Transverse colon (tissue), 4 donors: ENCODE results near the gene GNG7. TPM values are rescaled to one million over a fixed set of nuclear protein-coding genes. Genes with fewer than 3 reads are reported as not detected.
"Not testable (repeated sequence)": the region's sequence is repeated elsewhere in the genome, so short reads cannot be mapped to it uniquely, and the experiment has no call there.

Experiments used
- DNase-seq: peaks from one replicate; pipeline ENCODE4 v3.0.0-alpha.2; 2019
- H3K27ac ChIP-seq, 4 donors: fragments of 200-600 bp; sonication (generic); 2 replicates each; pipeline ENCODE4 v1.5.1; 2016 to 2018; ENCODE audit warnings: inconsistent platforms in 4 of 4
- H3K27me3 ChIP-seq: fragments of 200-600 bp; sonication (generic); 2 replicates; pipeline ENCODE4 v1.5.1; 2017; ENCODE audit warnings: inconsistent platforms
- H3K36me3 ChIP-seq, 4 donors: fragments of 200-600 bp; sonication (generic); 2 replicates each; pipeline ENCODE4 v1.5.1; 2017 to 2019; ENCODE audit warnings: inconsistent platforms in 4 of 4
- H3K4me1 ChIP-seq, 4 donors: fragments of 200-600 bp; sonication (generic); 2 replicates each; pipeline ENCODE4 v1.5.1; 2017 to 2020; ENCODE audit warnings: inconsistent platforms in 4 of 4
- H3K4me3 ChIP-seq, 4 donors: fragments of 200-600 bp; sonication (generic); 1 replicate in 1 of 4; 2 replicates in 3 of 4; pipeline versions ENCODE4 v1.5.1 to v1.6.1; 2017 to 2019; ENCODE audit warnings: inconsistent platforms in 4 of 4
- H3K9me3 ChIP-seq, 2 donors: fragments of 200-600 bp; sonication (generic); 2 replicates each; pipeline ENCODE4 v1.5.1; 2017 to 2019; ENCODE audit warnings: inconsistent platforms in 2 of 2
- EP300 ChIP-seq: sonication (generic); formaldehyde crosslinking; IDR thresholded peaks from one replicate; pipeline ENCODE4 v1.6.1; 2017; ENCODE audit warnings: antibody characterized with exemption, low read depth
- POLR2A ChIP-seq: fragments of 450-650 bp; IDR thresholded peaks from one replicate; pipeline ENCODE4 v1.6.1; 2016; ENCODE audit warnings: antibody characterized with exemption, mild to moderate bottlenecking, moderate library complexity
- POLR2AphosphoS5 ChIP-seq, 3 donors: sonication (generic); formaldehyde crosslinking; IDR thresholded peaks; one replicate each; pipeline ENCODE4 v1.6.1; 2016; ENCODE audit warnings: antibody characterized with exemption in 3 of 3
- WGBS, 2 donors: methylation state at CpG; one replicate each; pipeline ENCODE4 v1.1.5; 2018; ENCODE audit warnings: low coverage in 1 of 2; 5-methylcytosine and 5-hydroxymethylcytosine counted together
- in situ Hi-C, 4 donors: fragments of 200-750 bp; cut with MboI; loops; one replicate each; pipeline versions ENCODE4 v1.15.0 to v1.15.1; 2017; ENCODE audit warnings: low sequenced_read_pairs in 3 of 4, low pct_ligation_motif_present in 1 of 4, low pct_unique_long_range_greater_than_20kb in 1 of 4
- intact Hi-C: fragments of 100-400 bp; cut with DNase I; formaldehyde crosslinking; loops from one replicate; pipeline ENCODE4 v1.15.1; 2023; ENCODE audit warnings: low total_unique reads
- total RNA-seq, 4 donors: library from RNA; depleted of rRNA; stranded (reverse); fragments of >200 nt; gene quantifications; one replicate each; pipeline ENCODE4 v1.1.0, GENCODE V29; 2016
- TF ChIP-seq, protein P1 (sequence below), 5 experiments: fragments of 200-600 bp in 3 of 5; fragments of 450-650 bp in 2 of 5; sonication (generic) in 3 of 5; IDR thresholded peaks; 1 replicate in 2 of 5; 2 replicates in 3 of 5; pipeline ENCODE4 v1.5.1; 2016 to 2017; ENCODE audit warnings: antibody characterized with exemption in 5 of 5, inconsistent platforms in 3 of 5, mild to moderate bottlenecking in 2 of 5, moderate library complexity in 1 of 5

The GNG7 gene
- total RNA-seq, 4 donors from 2014 or later, result 1.6 to 13.1 (median 4.0) TPM

DNA sequence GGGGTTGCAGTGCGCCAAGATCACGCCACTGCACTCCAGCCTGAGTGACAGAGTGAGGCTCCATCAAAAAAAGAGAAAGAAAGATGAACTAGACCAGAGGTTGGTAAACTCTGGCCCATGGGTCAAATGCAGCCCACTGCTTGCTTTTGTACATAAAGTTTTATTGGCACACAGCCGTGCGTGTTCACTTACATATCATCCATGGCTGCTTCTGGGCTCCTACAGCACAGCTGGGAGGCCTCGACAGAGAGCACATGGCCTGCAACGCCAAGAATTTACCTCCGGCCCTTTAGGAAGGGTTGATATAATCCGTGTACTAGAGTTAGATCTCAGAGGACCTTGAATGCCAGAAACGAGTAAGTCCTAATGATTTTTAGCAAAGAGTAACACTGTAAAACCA lies 46.0 kb downstream of the GNG7 start:
- intact Hi-C loops, result no loop called here
- DNase-seq, result no peak
- WGBS, 2 donors, result 81 to 82% methylated on average over 3 to 9 of the region's 9 CpGs
- Histone ChIP-seq H3K27me3 (no peaks in the 10 kb centered on the region), H3K36me3 (no peaks in the 10 kb centered on the region), H3K9me3 (no peaks in the 10 kb centered on the region), H3K4me1 (no peaks in the 10 kb centered on the region), H3K4me3 (no peak overlapping the region), H3K27ac (no peak overlapping the region)
- in situ Hi-C loops, result loop anchor here in 1 of 4 donors (25.0 kb wide), 1 partner anchor 231 kb away; no protein-coding TSS in a partner anchor
- TF ChIP-seq POLR2A (no peak), EP300 (no peak), POLR2AphosphoS5 (IDR thresholded peaks at IDR 0.05) (no peak)
- TF ChIP-seq, protein P1, sequence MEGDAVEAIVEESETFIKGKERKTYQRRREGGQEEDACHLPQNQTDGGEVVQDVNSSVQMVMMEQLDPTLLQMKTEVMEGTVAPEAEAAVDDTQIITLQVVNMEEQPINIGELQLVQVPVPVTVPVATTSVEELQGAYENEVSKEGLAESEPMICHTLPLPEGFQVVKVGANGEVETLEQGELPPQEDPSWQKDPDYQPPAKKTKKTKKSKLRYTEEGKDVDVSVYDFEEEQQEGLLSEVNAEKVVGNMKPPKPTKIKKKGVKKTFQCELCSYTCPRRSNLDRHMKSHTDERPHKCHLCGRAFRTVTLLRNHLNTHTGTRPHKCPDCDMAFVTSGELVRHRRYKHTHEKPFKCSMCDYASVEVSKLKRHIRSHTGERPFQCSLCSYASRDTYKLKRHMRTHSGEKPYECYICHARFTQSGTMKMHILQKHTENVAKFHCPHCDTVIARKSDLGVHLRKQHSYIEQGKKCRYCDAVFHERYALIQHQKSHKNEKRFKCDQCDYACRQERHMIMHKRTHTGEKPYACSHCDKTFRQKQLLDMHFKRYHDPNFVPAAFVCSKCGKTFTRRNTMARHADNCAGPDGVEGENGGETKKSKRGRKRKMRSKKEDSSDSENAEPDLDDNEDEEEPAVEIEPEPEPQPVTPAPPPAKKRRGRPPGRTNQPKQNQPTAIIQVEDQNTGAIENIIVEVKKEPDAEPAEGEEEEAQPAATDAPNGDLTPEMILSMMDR (IDR thresholded peaks at IDR 0.05), result no peak

DNA sequence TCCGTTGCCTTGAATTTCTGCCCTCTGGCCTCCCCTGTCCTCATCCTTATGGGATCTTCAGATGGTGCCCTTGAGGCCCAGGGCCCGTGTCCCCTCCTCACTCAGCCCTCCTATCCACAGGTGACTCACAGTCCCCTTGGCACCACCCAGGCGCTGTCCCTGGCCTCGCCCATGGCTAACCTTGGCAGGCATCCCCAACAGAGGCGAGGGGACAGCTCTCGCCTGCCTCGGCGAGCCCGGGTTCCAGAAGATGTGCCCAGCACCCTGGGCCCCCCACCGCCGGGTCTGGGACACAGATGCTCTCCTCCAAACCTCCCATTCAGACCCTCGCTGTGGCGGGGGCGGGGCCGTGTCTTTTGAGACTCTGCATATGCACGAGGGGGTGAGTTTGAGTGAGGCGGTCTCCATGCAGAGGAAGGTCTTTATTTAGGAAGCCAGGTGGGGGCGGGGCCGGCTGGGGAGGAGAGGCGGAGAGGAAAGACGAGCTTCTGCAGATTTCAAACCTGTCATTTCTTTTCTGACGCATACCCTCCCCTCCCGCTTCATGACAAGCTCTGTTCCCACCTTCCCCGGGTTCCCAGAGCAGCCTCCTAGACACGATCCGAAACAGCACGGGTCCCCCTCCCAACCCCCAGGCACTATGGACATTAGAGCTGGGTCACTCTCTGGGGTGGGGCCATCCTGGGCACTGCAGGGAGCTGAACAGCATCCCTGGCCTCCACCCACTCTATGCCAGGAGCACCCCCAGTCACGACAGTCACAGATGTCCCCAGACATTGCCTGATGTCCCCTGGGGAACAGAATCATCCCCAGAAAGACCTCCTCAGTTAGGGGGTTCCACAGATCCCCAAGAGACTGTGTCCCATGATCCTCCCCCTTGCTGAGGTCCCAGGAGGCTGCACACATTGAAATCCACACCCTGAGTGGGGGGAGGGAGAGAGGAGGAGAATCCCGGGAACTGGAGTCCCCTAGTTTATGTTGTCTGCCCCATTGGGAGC lies 48.5 kb downstream of the GNG7 start:
- Histone ChIP-seq H3K9me3 (no peaks in the 10 kb centered on the region), H3K4me1 (no peaks in the 10 kb centered on the region), H3K36me3 (no peaks in the 10 kb centered on the region), H3K27ac (no peak overlapping the region), H3K4me3 (no peak overlapping the region), H3K27me3 (no peaks in the 10 kb centered on the region)
- intact Hi-C loops (no loop called here), in situ Hi-C loops (loop anchor here in 2 of 4 donors (5.0 to 25.0 kb wide), 2 partner anchors 213 to 233 kb away; partner anchors contain the start of gene ZNF556 (in 1 of the 2))
- TF ChIP-seq POLR2AphosphoS5 (IDR thresholded peaks at IDR 0.05), result no peak
- TF ChIP-seq, protein P1 (IDR thresholded peaks at IDR 0.05), result no peak
- no peak for TF ChIP-seq POLR2A
- WGBS, 2 donors, result 55% methylated on average over 26 of the region's 29 CpGs; no CpG with 5 or more reads in 1 of the 2 donors
- DNase-seq, result no peak

DNA sequence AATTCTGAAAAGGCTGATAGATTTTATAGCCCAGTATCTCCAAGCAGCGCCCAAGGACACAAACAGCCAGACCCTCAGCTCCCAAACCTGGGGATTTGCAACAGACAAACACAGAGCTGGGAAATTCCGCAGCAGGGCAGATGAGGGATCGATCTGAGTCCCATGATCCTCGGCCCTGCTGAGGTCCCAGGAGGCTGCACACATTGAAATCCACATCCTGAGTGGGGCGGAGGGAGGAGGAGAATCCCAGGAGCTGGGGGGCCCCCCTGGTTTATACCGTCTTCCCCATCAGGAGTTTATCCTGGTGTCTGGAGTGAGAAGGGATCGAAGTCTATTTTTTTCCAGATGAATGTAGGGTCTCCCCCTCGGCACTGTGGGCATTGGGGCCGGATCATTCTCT lies 49.3 kb downstream of the GNG7 start:
- DNase-seq, result no peak
- intact Hi-C loops (no loop called here), in situ Hi-C loops (loop anchor here in 2 of 4 donors (5.0 to 25.0 kb wide), 2 partner anchors 214 to 234 kb away; partner anchors contain the start of gene ZNF556 (in 1 of the 2))
- H3K4me1 ChIP-seq, result no peaks in the 10 kb centered on the region
- H3K27me3 ChIP-seq, result no peaks in the 10 kb centered on the region
- TF ChIP-seq, protein P1 (IDR thresholded peaks at IDR 0.05), result no peak
- TF ChIP-seq POLR2A (no peak), EP300 (no peak), POLR2AphosphoS5 (IDR thresholded peaks at IDR 0.05) (no peak)
- H3K36me3 ChIP-seq, result no peaks in the 10 kb centered on the region
- H3K9me3 ChIP-seq, result no peaks in the 10 kb centered on the region
- H3K4me3 ChIP-seq, result no peak overlapping the region
- H3K27ac ChIP-seq, result no peak overlapping the region
- 80 to 100% methylated on average over 2 to 9 of the region's 9 CpGs for WGBS, 2 donors

DNA sequence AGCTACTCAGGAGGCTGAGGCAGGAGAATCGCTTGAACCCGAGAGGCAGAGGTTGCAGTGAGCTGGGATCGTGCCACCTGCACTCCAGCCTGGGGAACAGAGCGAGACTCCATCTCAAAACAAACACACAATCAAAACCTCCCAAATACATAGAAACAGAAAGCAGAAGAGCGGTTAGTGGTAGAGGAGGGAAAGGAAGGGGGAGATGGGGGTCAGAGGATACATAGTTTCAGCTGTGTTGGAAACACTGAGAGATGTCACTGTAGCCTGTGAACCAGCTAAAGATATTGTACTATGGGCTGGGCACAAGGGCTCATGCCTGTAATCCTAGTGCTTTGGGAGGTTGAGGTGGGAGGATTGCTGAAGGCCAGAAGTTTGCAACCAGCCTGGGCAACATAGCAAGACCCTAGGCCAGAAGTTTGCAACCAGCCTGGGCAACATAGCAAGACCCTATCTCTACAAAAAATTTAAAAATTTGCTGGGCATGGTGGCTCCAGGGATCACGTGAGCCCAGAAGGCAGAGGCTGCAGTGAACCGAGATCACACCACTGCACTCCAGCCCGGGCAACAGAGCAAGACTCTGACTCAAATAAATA lies 49.9 kb downstream of the GNG7 start:
- no peak overlapping the region for H3K4me3 ChIP-seq
- H3K9me3 ChIP-seq, result no peaks in the 10 kb centered on the region
- H3K27me3 ChIP-seq, result no peaks in the 10 kb centered on the region
- no peak for DNase-seq
- WGBS, 2 donors, result 72% methylated on average over 8 of the region's 8 CpGs; no CpG with 5 or more reads in 1 of the 2 donors
- no peaks in the 10 kb centered on the region for H3K4me1 ChIP-seq
- in situ Hi-C loops (loop anchor here in 2 of 4 donors (5.0 to 25.0 kb wide), 2 partner anchors 215 to 235 kb away; partner anchors contain the start of gene ZNF556 (in 1 of the 2)), intact Hi-C loops (no loop called here)
- TF ChIP-seq EP300, result no peak
- TF ChIP-seq, protein P1 (IDR thresholded peaks at IDR 0.05), result no peak
- no peak for TF ChIP-seq POLR2A
- no peak for TF ChIP-seq POLR2AphosphoS5 (IDR thresholded peaks at IDR 0.05)
- H3K27ac ChIP-seq, result peak overlapping the region in 1 of 4 donors; percentile 16
- no peaks in the 10 kb centered on the region for H3K36me3 ChIP-seq

DNA sequence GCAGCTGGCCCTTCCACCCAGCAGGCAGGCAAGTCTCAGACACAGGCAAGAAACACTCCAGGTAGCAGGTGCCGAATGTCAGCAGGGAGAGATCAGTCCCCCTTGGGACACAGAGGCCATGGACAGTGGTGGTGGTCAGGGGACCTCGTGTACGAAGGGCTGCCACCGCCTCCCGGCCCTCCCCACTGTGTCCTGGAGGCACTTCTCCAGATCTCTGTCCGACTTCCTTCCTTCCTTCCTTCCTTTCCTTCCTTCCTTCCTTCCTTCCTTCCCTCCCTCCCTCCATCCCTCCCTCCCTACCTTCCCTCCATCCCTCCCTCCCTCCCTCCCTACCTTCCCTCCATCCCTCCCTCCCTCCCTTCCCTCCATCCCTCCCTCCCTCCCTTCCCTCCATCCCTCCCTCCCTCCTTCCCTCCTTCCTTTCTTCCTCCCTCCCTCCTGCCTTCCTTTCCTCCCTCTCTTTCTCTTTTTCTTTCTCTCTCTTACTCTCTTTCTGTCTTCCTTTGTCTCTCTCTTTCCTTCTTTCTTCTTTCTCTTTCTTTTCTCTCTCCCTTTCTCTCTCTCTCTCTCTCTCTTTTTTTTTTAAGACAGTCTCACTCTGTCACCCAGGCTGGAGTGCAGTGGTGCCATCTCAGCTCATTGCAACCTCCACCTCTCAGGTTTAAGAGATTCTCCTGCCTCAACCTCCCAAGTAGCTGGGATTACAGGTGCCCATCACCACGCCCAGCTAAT lies 51.3 kb downstream of the GNG7 start:
- DNase-seq, intact Hi-C loops, H3K9me3 ChIP-seq, H3K4me3 ChIP-seq, H3K27me3 ChIP-seq, H3K4me1 ChIP-seq, H3K36me3 ChIP-seq: not testable (repeated sequence)
- peak overlapping the region; percentile 4 to 44 (median 16) for H3K27ac ChIP-seq
- in situ Hi-C loops, result loop anchor here in 2 of 4 donors (5.0 to 25.0 kb wide), 2 partner anchors 216 to 236 kb away; partner anchors contain the start of gene ZNF556 (in 1 of the 2)
- 76% methylated on average over 7 of the region's 7 CpGs; no CpG with 5 or more reads in 1 of the 2 donors for WGBS, 2 donors
